ENCODE data around the gene CD9.

The CD9 gene

GRCh38 chr12:6166808-6167207, 33.4 kb upstream of the CD9 start:
- TF ChIP-seq CTCF (IDR thresholded peaks at IDR 0.05; ENCODE audit: low read length), result no peak
- TF ChIP-seq EZH2 (IDR thresholded peaks at IDR 0.05; ENCODE audit: borderline replicate concordance, low read length), result no peak
- peaks cover 16% of the 10 kb centered on the region for H3K27me3 ChIP-seq (ENCODE audit: insufficient read depth, low read length)
- H3K4me1 ChIP-seq (ENCODE audit: insufficient read depth, low read length, severe bottlenecking), result no peaks in the 10 kb centered on the region
- no peak overlapping the region for H3K4me2 ChIP-seq (ENCODE audit: low read length)
- no peaks in the 10 kb centered on the region for H3F3A ChIP-seq (ENCODE audit: insufficient read depth, low read length)
- H3K36me3 ChIP-seq (ENCODE audit: insufficient read depth, low read length), result no peaks in the 10 kb centered on the region
- no peaks in the 10 kb centered on the region for H3K79me2 ChIP-seq (ENCODE audit: insufficient read depth, low read length)
- no peaks in the 10 kb centered on the region for H4K20me1 ChIP-seq (ENCODE audit: insufficient read depth, low read length)
- no peak overlapping the region for H3K4me3 ChIP-seq (ENCODE audit: low read depth, low read length, poor library complexity, severe bottlenecking)
- H3K9me3 ChIP-seq (ENCODE audit: low read length), result no peaks in the 10 kb centered on the region
- no peak overlapping the region for H2AFZ ChIP-seq (ENCODE audit: low read length)
- H3K27ac ChIP-seq (ENCODE audit: low read depth, low read length, poor library complexity, severe bottlenecking), result no peak overlapping the region
- no peak overlapping the region for H3K9ac ChIP-seq (ENCODE audit: low read length)
- no peaks in the 10 kb centered on the region for H3K9me2 ChIP-seq (ENCODE audit: low read depth, low read length)

- Histone ChIP-seq H3K9ac (ENCODE audit: low read length) (no peak overlapping the region), H3K4me3 (ENCODE audit: low read depth, low read length, poor library complexity, severe bottlenecking) (no peak overlapping the region), H3K9me3 (ENCODE audit: low read length) (no peaks in the 10 kb centered on the region), H3K9me2 (ENCODE audit: low read depth, low read length) (no peaks in the 10 kb centered on the region), H3F3A (ENCODE audit: insufficient read depth, low read length) (no peaks in the 10 kb centered on the region), H3K4me1 (ENCODE audit: insufficient read depth, low read length, severe bottlenecking) (no peaks in the 10 kb centered on the region), H3K4me2 (ENCODE audit: low read length) (no peak overlapping the region), H3K27me3 (ENCODE audit: insufficient read depth, low read length) (peaks cover 16% of the 10 kb centered on the region), H3K36me3 (ENCODE audit: insufficient read depth, low read length) (no peaks in the 10 kb centered on the region), H3K27ac (ENCODE audit: low read depth, low read length, poor library complexity, severe bottlenecking) (no peak overlapping the region), H4K20me1 (ENCODE audit: insufficient read depth, low read length) (no peaks in the 10 kb centered on the region), H2AFZ (ENCODE audit: low read length) (no peak overlapping the region), H3K79me2 (ENCODE audit: insufficient read depth, low read length) (no peaks in the 10 kb centered on the region)
- TF ChIP-seq EZH2 (IDR thresholded peaks at IDR 0.05; ENCODE audit: borderline replicate concordance, low read length) (no peak), CTCF (IDR thresholded peaks at IDR 0.05; ENCODE audit: low read length) (no peak)
Measured at GRCh38 chr12:6167327-6168280, 32.6 kb upstream of the CD9 start.

- H3K27me3 ChIP-seq (ENCODE audit: insufficient read depth, low read length), result peaks cover 16% of the 10 kb centered on the region
- H3K4me1 ChIP-seq (ENCODE audit: insufficient read depth, low read length, severe bottlenecking), result no peaks in the 10 kb centered on the region
- no peak overlapping the region for H3K4me3 ChIP-seq (ENCODE audit: low read depth, low read length, poor library complexity, severe bottlenecking)
- H3K36me3 ChIP-seq (ENCODE audit: insufficient read depth, low read length), result no peaks in the 10 kb centered on the region
- no peaks in the 10 kb centered on the region for H3K9me2 ChIP-seq (ENCODE audit: low read depth, low read length)
- no peak overlapping the region for H3K27ac ChIP-seq (ENCODE audit: low read depth, low read length, poor library complexity, severe bottlenecking)
- H2AFZ ChIP-seq (ENCODE audit: low read length), result no peak overlapping the region
- TF ChIP-seq EZH2 (IDR thresholded peaks at IDR 0.05; ENCODE audit: borderline replicate concordance, low read length), result no peak
- no peak for TF ChIP-seq CTCF (IDR thresholded peaks at IDR 0.05; ENCODE audit: low read length)
- no peaks in the 10 kb centered on the region for H3K9me3 ChIP-seq (ENCODE audit: low read length)
- H3K79me2 ChIP-seq (ENCODE audit: insufficient read depth, low read length), result no peaks in the 10 kb centered on the region
- no peak overlapping the region for H3K4me2 ChIP-seq (ENCODE audit: low read length)
- H3K9ac ChIP-seq (ENCODE audit: low read length), result no peak overlapping the region
- H4K20me1 ChIP-seq (ENCODE audit: insufficient read depth, low read length), result no peaks in the 10 kb centered on the region
- no peaks in the 10 kb centered on the region for H3F3A ChIP-seq (ENCODE audit: insufficient read depth, low read length)
Measured at GRCh38 chr12:6171409-6172015, 28.7 kb upstream of the CD9 start.

All from OCI-LY1 (cell line).